HG02642 (cell line): Measurements from ENCODE around the gene MRPL52.

Source experiments
- ATAC-seq: cut with Tn5 transposase; IDR thresholded peaks from one replicate; pipeline ENCODE4 v1.9.1; 2021; ENCODE audit warnings: mild to moderate bottlenecking; ENCODE audit not compliant: unreplicated experiment, poor library complexity

The MRPL52 gene

GRCh38 chr14:22837114-22837749 is 7.5 kb downstream of the MRPL52 start:
- no peak for ATAC-seq

GRCh38 chr14:22837750-22838538 is 8.3 kb downstream of the MRPL52 start:
- ATAC-seq, result no peak

- ATAC-seq, result no peak
These were observed 8.9 kb downstream of the MRPL52 start for GRCh38 chr14:22838631-22839041.

- no peak for ATAC-seq
These were observed 9.6 kb downstream of the MRPL52 start for GRCh38 chr14:22839159-22839779.

- no peak for ATAC-seq
These were observed 11.6 kb downstream of the MRPL52 start for GRCh38 chr14:22841311-22841710.

GRCh38 chr14:22841769-22842168 is 12.1 kb downstream of the MRPL52 start:
- ATAC-seq, result no peak

GRCh38 chr14:22842211-22843122 is 12.8 kb downstream of the MRPL52 start:
- no peak for ATAC-seq

- no peak for ATAC-seq
These were observed 13.6 kb downstream of the MRPL52 start for GRCh38 chr14:22843123-22843925.

- ATAC-seq, result no peak
These were observed 14.8 kb downstream of the MRPL52 start for GRCh38 chr14:22844221-22845102.

GRCh38 chr14:22845103-22845394 is 15.4 kb downstream of the MRPL52 start:
- no peak for ATAC-seq

- ATAC-seq, result no peak
These were observed 16.3 kb downstream of the MRPL52 start for GRCh38 chr14:22845821-22846625.

- no peak for ATAC-seq
These were observed 17.2 kb downstream of the MRPL52 start for GRCh38 chr14:22846811-22847307.

- ATAC-seq, result no peak
These were observed 18.1 kb downstream of the MRPL52 start for GRCh38 chr14:22847661-22848341.

- ATAC-seq, result no peak
These were observed 18.9 kb downstream of the MRPL52 start for GRCh38 chr14:22848351-22849164.

GRCh38 chr14:22849212-22849819 is 19.6 kb downstream of the MRPL52 start:
- ATAC-seq, result no peak
